K562 (cell line): ENCODE data around the gene COL23A1. TPM values are rescaled to one million over a fixed set of nuclear protein-coding genes. Genes with fewer than 3 reads are reported as not detected.
A peak's percentile ranks its signal among the peaks of the same experiment; 100 is the strongest.

ENCODE experiments used
- CEBPG ChIP-seq, 3 experiments: fragments of 200-800 bp in 1 of 3; sonication (Bioruptor generic) in 1 of 3; sonication (generic) in 1 of 3; formaldehyde crosslinking in 1 of 3; IDR thresholded peaks in 2 of 3; conservative IDR thresholded peaks in 1 of 3; 2 replicates each; pipeline versions ENCODE4 v1.6.1 to v1.8.0; 2016 to 2022; ENCODE audit warnings: missing compliant biosample characterization in 2 of 3, missing genetic modification characterization in 2 of 3, mild to moderate bottlenecking in 1 of 3, missing genetic modification reagents in 1 of 3
- ELF1 ChIP-seq: fragments of 200-800 bp; sonication (Bioruptor generic); IDR thresholded peaks from 2 replicates; pipeline ENCODE4 v1.6.1; 2016; ENCODE audit warnings: missing genetic modification characterization, missing compliant biosample characterization
- HNRNPL ChIP-seq: fragments of 200-400 bp; formaldehyde crosslinking; IDR thresholded peaks from 2 replicates; pipeline ENCODE4 v1.6.1; 2017; ENCODE audit warnings: low read depth, mild to moderate bottlenecking, low read length
- MAX ChIP-seq: sonication (generic); formaldehyde crosslinking; IDR thresholded peaks from 2 replicates; pipeline ENCODE4 v1.9.0; 2022; ENCODE audit warnings: mild to moderate bottlenecking, missing genetic modification reagents
- MYC ChIP-seq, 2 experiments: fragments of 250-450 bp in 1 of 2; sonication (Bioruptor Pico) in 1 of 2; IDR thresholded peaks; 2 replicates each; pipeline versions ENCODE4 v1.5.1 to v1.6.1; 2012 to 2021; ENCODE audit warnings: low read depth in 2 of 2, borderline replicate concordance in 1 of 2, improper control_type of control experiment in 1 of 2, low read length in 1 of 2, mild to moderate bottlenecking in 1 of 2, moderate library complexity in 1 of 2
- POLR2G ChIP-seq: fragments of 200-400 bp; formaldehyde crosslinking; IDR thresholded peaks from 2 replicates; pipeline ENCODE4 v1.6.1; 2017; ENCODE audit warnings: low read depth, mild to moderate bottlenecking, antibody characterized with exemption, low read length, moderate library complexity
- RBBP5 ChIP-seq: fragments of 200-600 bp; sonication (generic); IDR thresholded peaks from 2 replicates; pipeline ENCODE4 v1.6.1; 2012; ENCODE audit warnings: borderline replicate concordance, mild to moderate bottlenecking, low read length, control low read depth, inconsistent platforms; ENCODE audit not compliant: insufficient read depth, poor library complexity, severe bottlenecking
- SOX6 ChIP-seq: fragments of 450-650 bp; IDR thresholded peaks from 2 replicates; pipeline ENCODE4 v1.6.1; 2014; ENCODE audit warnings: mild to moderate bottlenecking
- SUPT5H ChIP-seq: fragments of 450-650 bp; IDR thresholded peaks from 2 replicates; pipeline ENCODE4 v1.6.1; 2016
- TAF7 ChIP-seq: fragments of 450-650 bp; IDR thresholded peaks from 2 replicates; pipeline ENCODE4 v1.6.1; 2016; ENCODE audit warnings: missing genetic modification characterization, missing compliant biosample characterization
- TAF9B ChIP-seq: fragments of 450-650 bp; IDR thresholded peaks from 2 replicates; pipeline ENCODE4 v1.6.1; 2018; ENCODE audit warnings: mild to moderate bottlenecking; ENCODE audit not compliant: partially characterized antibody
- TGIF2 ChIP-seq: sonication (generic); formaldehyde crosslinking; IDR thresholded peaks from 2 replicates; pipeline ENCODE4 v1.8.1; 2022; ENCODE audit warnings: mild to moderate bottlenecking, missing genetic modification reagents, moderate library complexity
- TOE1 ChIP-seq, 2 experiments: fragments of 450-650 bp in 1 of 2; sonication (generic) in 1 of 2; formaldehyde crosslinking in 1 of 2; IDR thresholded peaks; 2 replicates each; pipeline versions ENCODE4 v1.7.1 to v1.8.0; 2016 to 2022; ENCODE audit warnings: borderline replicate concordance in 2 of 2, mild to moderate bottlenecking in 2 of 2, antibody characterized with exemption in 1 of 2, inconsistent platforms in 1 of 2, low read depth in 1 of 2, missing genetic modification reagents in 1 of 2, moderate library complexity in 1 of 2
- ZBED1 ChIP-seq: IDR thresholded peaks from 2 replicates; pipeline ENCODE4 v1.6.1; 2014
- ZBTB43 ChIP-seq: sonication (generic); formaldehyde crosslinking; IDR thresholded peaks from 2 replicates; pipeline ENCODE4 v1.8.0; 2023; ENCODE audit warnings: mild to moderate bottlenecking, missing genetic modification reagents
- ZNF395 ChIP-seq: fragments of 200-800 bp; sonication (Bioruptor generic); IDR thresholded peaks from 2 replicates; pipeline ENCODE4 v1.6.1; 2017; ENCODE audit warnings: missing genetic modification characterization, missing compliant biosample characterization
- ZNF57 ChIP-seq: fragments of 450-650 bp; formaldehyde crosslinking; IDR thresholded peaks from 2 replicates; pipeline ENCODE4 v1.4.0; 2020; ENCODE audit warnings: mild to moderate bottlenecking, moderate library complexity
- ZNF780A ChIP-seq: fragments of 250-450 bp; sonication (Bioruptor Pico); IDR thresholded peaks from 2 replicates; pipeline ENCODE4 v1.5.0; 2021; ENCODE audit warnings: mild to moderate bottlenecking
- polyA plus RNA-seq, 8 experiments: library from polyadenylated mRNA; depleted of rRNA in 4 of 8; stranded (reverse) in 5 of 8; unstranded in 3 of 8; fragments of >200 nt; fragmentation: Nextera tagmentation in 2 of 8; fragmentation: Illumina TruSeq in 1 of 8; extraction: Ambion mirVana in 2 of 8; extraction: Trizol in 1 of 8; gene quantifications; 2 replicates each; pipeline versions ENCODE4 v1.2.1 to v1.2.3, GENCODE V29; 2011 to 2014; ENCODE audit warnings: inconsistent platforms in 1 of 8, missing spikeins in 1 of 8
- total RNA-seq, 7 experiments: library from RNA; depleted of rRNA in 6 of 7; stranded (reverse); fragments of >200 nt in 6 of 7; fragmentation: Illumina TruSeq in 2 of 7; extraction: Trizol in 2 of 7; gene quantifications; 2 replicates each; pipeline versions ENCODE4 v1.2.1 to v1.2.3, GENCODE V29; 2011 to 2021; ENCODE audit warnings: low replicate concordance in 1 of 7
- TF ChIP-seq, protein P1 (sequence below): sonication (generic); formaldehyde crosslinking; IDR thresholded peaks from 2 replicates; pipeline ENCODE4 v1.8.1; 2023; ENCODE audit warnings: mild to moderate bottlenecking, missing genetic modification reagents, moderate library complexity
- TF ChIP-seq, protein P2 (sequence below), 2 experiments: fragments of 450-650 bp; IDR thresholded peaks; 2 replicates each; pipeline ENCODE4 v1.6.1; 2016

Gene COL23A1
- total and polyA plus RNA-seq, 9 of the 15 experiments (the other 6 are each of a cell fraction or from before 2014, with no cell fraction given): 0.09 TPM; not detected in 8

DNA sequence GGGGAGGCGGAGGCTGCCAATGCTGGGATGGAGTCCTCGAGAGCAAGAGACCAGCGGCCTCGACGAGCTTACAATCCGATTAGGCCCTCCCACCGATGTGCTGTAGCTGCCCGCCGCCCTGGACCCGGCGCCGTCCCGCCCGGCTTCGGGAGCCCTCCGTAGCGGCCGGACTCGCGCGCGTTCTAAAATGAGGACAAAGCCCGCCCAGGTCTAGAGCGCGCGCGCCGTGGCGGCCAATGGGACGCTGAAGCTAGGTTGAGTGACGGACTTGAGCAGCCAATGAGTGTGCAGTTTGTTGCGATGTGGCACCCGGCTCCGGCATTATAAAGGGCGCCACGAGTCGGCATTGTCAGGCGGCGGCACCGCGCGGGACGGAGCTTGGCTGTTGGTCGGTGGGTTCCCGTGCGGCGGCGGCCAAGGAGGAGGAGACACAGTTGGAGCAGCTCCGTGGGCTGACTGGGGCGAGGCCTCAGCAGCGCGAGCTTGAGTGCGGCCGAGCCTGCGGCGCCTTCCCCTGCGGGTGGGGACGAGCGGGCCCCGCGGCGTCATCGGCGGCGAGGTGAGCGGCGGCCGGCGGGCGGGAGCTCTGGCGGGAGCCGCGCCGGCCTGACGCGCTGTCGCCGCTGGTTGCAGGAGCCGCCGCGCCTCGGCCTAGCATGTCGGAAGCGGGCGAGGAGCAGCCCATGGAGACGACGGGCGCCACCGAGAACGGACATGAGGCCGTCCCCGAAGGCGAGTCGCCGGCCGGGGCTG, 385.8 kb downstream of the COL23A1 start, which contains the start of gene HNRNPAB (continued):
- peak; percentile 39; the same call in 1 of the 2 replicates for TF ChIP-seq TOE1 (IDR thresholded peaks at IDR 0.05; ENCODE audit: borderline replicate concordance)
- no peak for TF ChIP-seq TOE1 (CRISPR knock-in tag; IDR thresholded peaks at IDR 0.05; ENCODE audit: borderline replicate concordance, low read depth)
- peak; percentile 52 for TF ChIP-seq SOX6
- TF ChIP-seq ZNF57 (CRISPR knock-in tag): no peak
- peak; percentile 99 for TF ChIP-seq MYC (IDR thresholded peaks at IDR 0.05; ENCODE audit: low read depth, low read length)
- TF ChIP-seq MYC (CRISPR knock-in tag; IDR thresholded peaks at IDR 0.05; ENCODE audit: borderline replicate concordance, low read depth): peak; percentile 91; the same call in 1 of the 2 replicates
- no peak for TF ChIP-seq CEBPG (CRISPR knock-in tag; IDR thresholded peaks at IDR 0.05)
- TF ChIP-seq CEBPG (tag; conservative IDR thresholded peaks at IDR 0.05 in 1 of 2, IDR thresholded peaks at IDR 0.05 in 1 of 2): no peak
- peak; percentile 69; the same call in 1 of the 2 replicates for TF ChIP-seq TGIF2 (CRISPR knock-in tag)
- TF ChIP-seq TAF7: peak; percentile 76
- TF ChIP-seq, protein P1, sequence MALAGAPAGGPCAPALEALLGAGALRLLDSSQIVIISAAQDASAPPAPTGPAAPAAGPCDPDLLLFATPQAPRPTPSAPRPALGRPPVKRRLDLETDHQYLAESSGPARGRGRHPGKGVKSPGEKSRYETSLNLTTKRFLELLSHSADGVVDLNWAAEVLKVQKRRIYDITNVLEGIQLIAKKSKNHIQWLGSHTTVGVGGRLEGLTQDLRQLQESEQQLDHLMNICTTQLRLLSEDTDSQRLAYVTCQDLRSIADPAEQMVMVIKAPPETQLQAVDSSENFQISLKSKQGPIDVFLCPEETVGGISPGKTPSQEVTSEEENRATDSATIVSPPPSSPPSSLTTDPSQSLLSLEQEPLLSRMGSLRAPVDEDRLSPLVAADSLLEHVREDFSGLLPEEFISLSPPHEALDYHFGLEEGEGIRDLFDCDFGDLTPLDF: peak; percentile 97
- no peak for TF ChIP-seq ELF1 (tag)
- TF ChIP-seq TAF9B: peak; percentile 94
- no peak for TF ChIP-seq ZNF780A (CRISPR knock-in tag)
- TF ChIP-seq ZBED1: peak; percentile 86; the same call in 1 of the 2 replicates
- peak; percentile 100 for TF ChIP-seq POLR2G
- TF ChIP-seq RBBP5: peak; percentile 83
- TF ChIP-seq ZBTB43: 0 out of 2 replicates have a peak, but pooled peaks have one; percentile 14
- TF ChIP-seq HNRNPL: peak; percentile 84
- TF ChIP-seq, protein P2, sequence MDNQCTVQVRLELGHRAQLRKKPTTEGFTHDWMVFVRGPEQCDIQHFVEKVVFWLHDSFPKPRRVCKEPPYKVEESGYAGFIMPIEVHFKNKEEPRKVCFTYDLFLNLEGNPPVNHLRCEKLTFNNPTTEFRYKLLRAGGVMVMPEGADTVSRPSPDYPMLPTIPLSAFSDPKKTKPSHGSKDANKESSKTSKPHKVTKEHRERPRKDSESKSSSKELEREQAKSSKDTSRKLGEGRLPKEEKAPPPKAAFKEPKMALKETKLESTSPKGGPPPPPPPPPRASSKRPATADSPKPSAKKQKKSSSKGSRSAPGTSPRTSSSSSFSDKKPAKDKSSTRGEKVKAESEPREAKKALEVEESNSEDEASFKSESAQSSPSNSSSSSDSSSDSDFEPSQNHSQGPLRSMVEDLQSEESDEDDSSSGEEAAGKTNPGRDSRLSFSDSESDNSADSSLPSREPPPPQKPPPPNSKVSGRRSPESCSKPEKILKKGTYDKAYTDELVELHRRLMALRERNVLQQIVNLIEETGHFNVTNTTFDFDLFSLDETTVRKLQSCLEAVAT (IDR thresholded peaks at IDR 0.05): peak in 1 of 2 experiments; percentile 87; a peak in 1 of 4 replicates
- peak; percentile 100 for TF ChIP-seq SUPT5H
- peak; percentile 88 for TF ChIP-seq MAX (CRISPR knock-in tag)
- peak; percentile 92 for TF ChIP-seq ZNF395 (CRISPR knock-in tag)
